HCT116 (cell line): ENCODE data around the gene BLCAP. TPM values are rescaled to one million over a fixed set of nuclear protein-coding genes. Genes with fewer than 3 reads are reported as not detected.
A peak's percentile ranks its signal among the peaks of the same experiment; 100 is the strongest.

Experiments
- ATAC-seq: fragments of 200-7000 bp; cut with Tn5 transposase; 2 replicates; pipeline ENCODE4 v1.9.1; 2020; ENCODE audit warnings: mild to moderate bottlenecking, moderate library complexity
- BruUV-seq: library from RNA; stranded (reverse); fragments of 400-500 nt; replicated peaks from 2 replicates; lab custom pipeline; 2021; lab: Mats Ljungman, UMichigan
- CTCF ChIA-PET: fragments of 300-600 bp; sonication (Branson Sonifier 250); formaldehyde crosslinking; loops from one replicate; lab custom pipeline; 2021; ENCODE audit warnings: antibody characterized with exemption; lab: Charles Lee
- POLR2A ChIA-PET: fragments of 300-600, 350-600 bp; sonication (Branson Sonifier 250); formaldehyde crosslinking; loops from one replicate; lab custom pipeline; 2021; ENCODE audit warnings: antibody characterized with exemption; lab: Charles Lee
- RAD21 ChIA-PET, 2 experiments: fragments of 300-600 bp; sonication (Branson Sonifier 250); formaldehyde crosslinking; loops; one replicate each; lab custom pipeline; 2023; ENCODE audit warnings: low total read pairs in 2 of 2; ENCODE audit not compliant: uncharacterized antibody in 2 of 2, unreplicated experiment in 2 of 2, low non-redundant PET in 1 of 2; lab: Charles Lee
- DNase-seq: peaks from one replicate; pipeline ENCODE4 v3.0.0-alpha.2; 2010; ENCODE audit warnings: low read depth, low spot score
- H2AFZ ChIP-seq: fragments of 200-600 bp; shearing (Covaris generic), sonication (generic); 2 replicates; pipeline ENCODE4 v1.6.1; 2017; ENCODE audit warnings: low read depth, mixed run types, mixed read lengths, antibody characterized with exemption, low read length; ENCODE audit not compliant: poor library complexity, severe bottlenecking
- H3K27ac ChIP-seq: 2 replicates; pipeline ENCODE4 v1.5.1; 2012; ENCODE audit warnings: low read depth, low read length
- H3K27me3 ChIP-seq: fragments of 200-600 bp; sonication (generic); 2 replicates; pipeline ENCODE4 v1.6.1; 2016; ENCODE audit warnings: mixed run types, low read length, mixed read lengths; ENCODE audit not compliant: insufficient read depth
- H3K36me3 ChIP-seq, 2 experiments: fragments of 200-500 bp in 1 of 2; fragments of 200-600 bp in 1 of 2; sonication (Bioruptor generic) in 1 of 2; sonication (generic) in 1 of 2; 2 replicates each; pipeline versions ENCODE4 v1.5.1 to v1.6.1; 2014 to 2016; ENCODE audit warnings: low read length in 2 of 2, inconsistent platforms in 1 of 2, mixed read lengths in 1 of 2, mixed run types in 1 of 2; ENCODE audit not compliant: insufficient read depth in 2 of 2, control insufficient read depth in 1 of 2
- H3K4me1 ChIP-seq, 2 experiments: fragments of 200-600 bp in 1 of 2; sonication (generic) in 1 of 2; 2 replicates each; pipeline versions ENCODE4 v1.5.1 to v1.6.1; 2012 to 2017; ENCODE audit warnings: low read length in 2 of 2, inconsistent platforms in 1 of 2, mild to moderate bottlenecking in 1 of 2, mixed read lengths in 1 of 2, mixed run types in 1 of 2, moderate library complexity in 1 of 2; ENCODE audit not compliant: insufficient read depth in 2 of 2, control insufficient read depth in 1 of 2
- H3K4me2 ChIP-seq: fragments of 200-600 bp; sonication (generic); 2 replicates; pipeline ENCODE4 v1.6.1; 2017; ENCODE audit warnings: mixed run types, low read length, mixed read lengths
- H3K4me3 ChIP-seq, 2 experiments: fragments of 200-600 bp in 1 of 2; sonication (generic) in 1 of 2; replicated peaks in 1 of 2; 2 replicates each; pipeline ENCODE4 v1.5.1; 2011 to 2016; ENCODE audit warnings: low read length in 2 of 2, control low read depth in 1 of 2, low read depth in 1 of 2, mild to moderate bottlenecking in 1 of 2, mixed read lengths in 1 of 2, mixed run types in 1 of 2
- H3K79me2 ChIP-seq: fragments of 200-600 bp; sonication (generic); 2 replicates; pipeline ENCODE4 v1.6.1; 2017; ENCODE audit warnings: mild to moderate bottlenecking, mixed run types, low read length, moderate library complexity, mixed read lengths; ENCODE audit not compliant: insufficient read depth
- H3K9ac ChIP-seq: fragments of 200-600 bp; sonication (generic); 2 replicates; pipeline ENCODE4 v1.6.1; 2016; ENCODE audit warnings: low read length, mixed read lengths
- H3K9me2 ChIP-seq: fragments of 200-600 bp; sonication (generic), shearing (Covaris generic); 2 replicates; pipeline ENCODE4 v1.6.1; 2017; ENCODE audit warnings: mixed run types, mild to moderate bottlenecking, moderate library complexity; ENCODE audit not compliant: insufficient read depth
- H3K9me3 ChIP-seq, 2 experiments: fragments of 200-500 bp in 1 of 2; fragments of 200-600 bp in 1 of 2; sonication (Bioruptor generic) in 1 of 2; sonication (generic) in 1 of 2; 2 replicates each; pipeline ENCODE4 v1.6.1; 2014 to 2017; ENCODE audit warnings: low read length in 2 of 2, mixed read lengths in 2 of 2, inconsistent platforms in 1 of 2, low read depth in 1 of 2, mild to moderate bottlenecking in 1 of 2, mixed run types in 1 of 2, moderate library complexity in 1 of 2; ENCODE audit not compliant: control insufficient read depth in 1 of 2, insufficient read depth in 1 of 2
- H4K20me1 ChIP-seq: fragments of 200-600 bp; sonication (generic), shearing (Covaris generic); 2 replicates; pipeline ENCODE4 v1.6.1; 2017; ENCODE audit warnings: mixed run types, mild to moderate bottlenecking, moderate library complexity; ENCODE audit not compliant: insufficient read depth
- CBX3 ChIP-seq: IDR thresholded peaks from 2 replicates; pipeline ENCODE4 v1.6.1; 2012; ENCODE audit warnings: low read depth
- CEBPB ChIP-seq: IDR thresholded peaks from 2 replicates; pipeline ENCODE4 v1.6.1; 2012; ENCODE audit warnings: low read depth
- POLR2AphosphoS5 ChIP-seq: IDR thresholded peaks from 2 replicates; pipeline ENCODE4 v1.6.1; 2011; ENCODE audit warnings: mild to moderate bottlenecking, low read depth, low read length, moderate library complexity
- RAD21 ChIP-seq: IDR thresholded peaks from 2 replicates; pipeline ENCODE4 v1.6.1; 2012; ENCODE audit warnings: low read depth, mild to moderate bottlenecking
- intact Hi-C: fragments of 100-400 bp; cut with micrococcal nuclease; formaldehyde crosslinking; loops from 2 replicates; pipeline ENCODE4 v1.10.0; 2022
- total RNA-seq: library from RNA; stranded (reverse); gene quantifications from one replicate; pipeline ENCODE4 v1.2.1, GENCODE V29; 2021; ENCODE audit not compliant: unreplicated experiment
- TF ChIP-seq, protein P1 (sequence below): IDR thresholded peaks from 2 replicates; pipeline ENCODE4 v1.6.1; 2012
- TF ChIP-seq, protein P2 (sequence below): IDR thresholded peaks from 2 replicates; pipeline ENCODE4 v1.6.1; 2011; ENCODE audit warnings: mild to moderate bottlenecking, low read length, moderate library complexity; ENCODE audit not compliant: insufficient replicate concordance; ENCODE audit errors: extremely low read depth

Gene BLCAP
- total RNA-seq, 1 experiment from 2014 or later = 27.5 TPM

DNA sequence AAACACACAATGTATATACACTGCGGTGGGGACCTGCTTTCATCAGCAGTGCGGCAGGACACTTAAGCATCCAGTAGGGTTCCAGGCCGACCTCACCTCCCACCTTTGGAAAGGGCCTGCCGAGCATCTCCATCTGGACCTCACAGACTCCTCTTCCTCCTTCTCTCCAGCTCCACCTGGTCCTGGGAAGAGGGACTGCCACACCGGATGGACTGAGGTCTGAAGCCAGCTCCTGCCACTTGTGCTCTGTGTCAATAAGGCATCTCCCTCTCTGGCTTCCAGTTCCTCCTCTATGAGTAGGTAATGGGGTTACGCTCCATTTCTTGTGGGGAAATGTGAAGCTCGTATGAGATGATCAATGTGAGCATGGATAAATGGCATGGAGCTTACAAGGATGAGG is 25.7 kb downstream of the BLCAP start:
- H3K27me3 ChIP-seq = no peaks in the 10 kb centered on the region
- no peak for TF ChIP-seq CBX3
- TF ChIP-seq CEBPB = no peak
- no peaks in the 10 kb centered on the region for H3K36me3 ChIP-seq
- no peak overlapping the region for H3K9ac ChIP-seq
- H3K4me1 ChIP-seq = peaks cover 0 to 5% of the 10 kb centered on the region in 2 experiments; a peak in 1 of 4 replicates
- DNase-seq (no peak), ATAC-seq (peak; percentile 64)
- CTCF ChIA-PET = no interaction called here
- no peaks in the 10 kb centered on the region for H3K79me2 ChIP-seq
- intact Hi-C loops = no loop called here
- no peaks in the 10 kb centered on the region for H3K9me2 ChIP-seq
- RAD21 ChIA-PET = no interaction called here
- no peak overlapping the region for H3K4me2 ChIP-seq
- H3K9me3 ChIP-seq = no peaks in the 10 kb centered on the region
- H3K27ac ChIP-seq = no peak overlapping the region
- POLR2A ChIA-PET = no interaction called here
- no peak overlapping the region for H3K4me3 ChIP-seq
- H4K20me1 ChIP-seq = no peaks in the 10 kb centered on the region
- no peak overlapping the region for H2AFZ ChIP-seq
- no TSS peak for BruUV-seq

DNA sequence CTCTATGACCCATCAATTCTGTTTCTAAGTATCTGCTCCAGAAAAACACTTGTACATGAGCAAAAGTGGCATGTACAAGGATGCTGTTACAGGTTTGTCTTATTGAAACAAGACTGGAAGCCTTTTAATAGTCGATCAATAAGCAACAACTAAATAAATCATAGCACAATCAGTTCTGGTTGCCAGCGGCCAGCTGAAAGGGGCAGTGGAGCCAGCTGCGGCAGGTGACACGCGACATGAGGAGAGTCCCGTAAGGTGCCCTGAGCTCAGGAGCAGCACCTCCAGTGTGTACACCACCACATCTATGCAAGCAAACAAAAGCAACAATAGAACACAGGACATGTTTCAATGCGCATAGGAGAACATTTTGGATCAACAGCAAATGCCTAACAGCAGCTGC is 27.4 kb downstream of the BLCAP start:
- POLR2A ChIA-PET = no interaction called here
- BruUV-seq = no TSS peak
- CTCF ChIA-PET = no interaction called here

More for the DNA sequence above, 27.4 kb downstream of the BLCAP start:
- ATAC-seq (no peak), DNase-seq (no peak)
- Histone ChIP-seq H3K9me2 (no peaks in the 10 kb centered on the region), H3K9ac (no peak overlapping the region), H3K79me2 (no peaks in the 10 kb centered on the region), H3K4me3 (no peak overlapping the region), H2AFZ (no peak overlapping the region), H4K20me1 (no peaks in the 10 kb centered on the region), H3K9me3 (no peaks in the 10 kb centered on the region), H3K27ac (no peak overlapping the region), H3K4me2 (no peak overlapping the region), H3K36me3 (no peaks in the 10 kb centered on the region), H3K27me3 (no peaks in the 10 kb centered on the region), H3K4me1 (peaks cover 0 to 5% of the 10 kb centered on the region in 2 experiments; a peak in 1 of 4 replicates)
- intact Hi-C loops = no loop called here
- RAD21 ChIA-PET = no interaction called here
- no peak for TF ChIP-seq RAD21
- TF ChIP-seq, protein P1, sequence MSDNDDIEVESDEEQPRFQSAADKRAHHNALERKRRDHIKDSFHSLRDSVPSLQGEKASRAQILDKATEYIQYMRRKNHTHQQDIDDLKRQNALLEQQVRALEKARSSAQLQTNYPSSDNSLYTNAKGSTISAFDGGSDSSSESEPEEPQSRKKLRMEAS = no peak
- TF ChIP-seq, protein P2, sequence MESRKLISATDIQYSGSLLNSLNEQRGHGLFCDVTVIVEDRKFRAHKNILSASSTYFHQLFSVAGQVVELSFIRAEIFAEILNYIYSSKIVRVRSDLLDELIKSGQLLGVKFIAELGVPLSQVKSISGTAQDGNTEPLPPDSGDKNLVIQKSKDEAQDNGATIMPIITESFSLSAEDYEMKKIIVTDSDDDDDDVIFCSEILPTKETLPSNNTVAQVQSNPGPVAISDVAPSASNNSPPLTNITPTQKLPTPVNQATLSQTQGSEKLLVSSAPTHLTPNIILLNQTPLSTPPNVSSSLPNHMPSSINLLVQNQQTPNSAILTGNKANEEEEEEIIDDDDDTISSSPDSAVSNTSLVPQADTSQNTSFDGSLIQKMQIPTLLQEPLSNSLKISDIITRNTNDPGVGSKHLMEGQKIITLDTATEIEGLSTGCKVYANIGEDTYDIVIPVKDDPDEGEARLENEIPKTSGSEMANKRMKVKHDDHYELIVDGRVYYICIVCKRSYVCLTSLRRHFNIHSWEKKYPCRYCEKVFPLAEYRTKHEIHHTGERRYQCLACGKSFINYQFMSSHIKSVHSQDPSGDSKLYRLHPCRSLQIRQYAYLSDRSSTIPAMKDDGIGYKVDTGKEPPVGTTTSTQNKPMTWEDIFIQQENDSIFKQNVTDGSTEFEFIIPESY = no peak
- no peak for TF ChIP-seq POLR2AphosphoS5
